Measurements from ENCODE around the gene MGAT4A. TPM values are rescaled to one million over a fixed set of nuclear protein-coding genes. Genes with fewer than 3 reads are reported as not detected.
A peak's percentile ranks its signal among the peaks of the same experiment; 100 is the strongest.

MGAT4A gene
- total and polyA plus RNA-seq, 12 donors, result 4.6 to 33.0 (median 18.6) TPM

DNA sequence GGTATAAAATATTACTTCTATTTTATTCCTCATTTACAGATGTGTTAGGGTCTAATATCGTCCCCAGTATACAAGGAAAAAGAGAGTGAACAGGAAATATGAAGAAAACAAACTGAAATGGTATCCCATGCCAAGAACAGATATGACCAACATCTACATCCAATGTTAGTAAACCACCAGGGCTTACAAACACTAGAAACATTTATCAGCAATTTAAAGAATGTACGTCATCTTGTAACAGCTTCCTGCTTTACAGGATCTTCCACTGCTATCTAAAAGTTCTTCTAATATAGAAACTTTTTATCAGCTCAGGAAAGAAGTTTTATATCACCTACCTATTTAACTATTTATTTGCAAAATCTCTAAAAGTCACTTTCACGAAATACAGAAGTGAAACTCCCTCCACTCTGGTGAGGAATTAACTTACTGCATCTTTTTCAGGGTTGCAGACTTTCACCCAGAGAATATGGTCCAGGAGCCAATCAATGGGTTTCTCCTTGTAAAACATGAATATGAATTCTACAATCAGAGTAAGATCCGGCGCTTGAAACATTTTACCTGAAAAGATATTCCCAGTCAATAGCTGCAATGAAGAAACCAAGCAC, 87.3 kb downstream of the MGAT4A start:
- TF ChIP-seq, protein P1, sequence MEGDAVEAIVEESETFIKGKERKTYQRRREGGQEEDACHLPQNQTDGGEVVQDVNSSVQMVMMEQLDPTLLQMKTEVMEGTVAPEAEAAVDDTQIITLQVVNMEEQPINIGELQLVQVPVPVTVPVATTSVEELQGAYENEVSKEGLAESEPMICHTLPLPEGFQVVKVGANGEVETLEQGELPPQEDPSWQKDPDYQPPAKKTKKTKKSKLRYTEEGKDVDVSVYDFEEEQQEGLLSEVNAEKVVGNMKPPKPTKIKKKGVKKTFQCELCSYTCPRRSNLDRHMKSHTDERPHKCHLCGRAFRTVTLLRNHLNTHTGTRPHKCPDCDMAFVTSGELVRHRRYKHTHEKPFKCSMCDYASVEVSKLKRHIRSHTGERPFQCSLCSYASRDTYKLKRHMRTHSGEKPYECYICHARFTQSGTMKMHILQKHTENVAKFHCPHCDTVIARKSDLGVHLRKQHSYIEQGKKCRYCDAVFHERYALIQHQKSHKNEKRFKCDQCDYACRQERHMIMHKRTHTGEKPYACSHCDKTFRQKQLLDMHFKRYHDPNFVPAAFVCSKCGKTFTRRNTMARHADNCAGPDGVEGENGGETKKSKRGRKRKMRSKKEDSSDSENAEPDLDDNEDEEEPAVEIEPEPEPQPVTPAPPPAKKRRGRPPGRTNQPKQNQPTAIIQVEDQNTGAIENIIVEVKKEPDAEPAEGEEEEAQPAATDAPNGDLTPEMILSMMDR (IDR thresholded peaks at IDR 0.05), result no peak
- WGBS, 2 donors, result 83 to 87% methylated on average over 5 of the region's 5 CpGs
- Histone ChIP-seq H3K4me1 (no peaks in the 10 kb centered on the region), H3K9me3 (no peaks in the 10 kb centered on the region), H3K4me3 (no peak overlapping the region), H3K27ac (no peak overlapping the region), H3K27me3 (no peaks in the 10 kb centered on the region), H3K36me3 (peaks cover 0 to 90% (median 19%) of the 10 kb centered on the region in 9 donors)
- no peak for ATAC-seq
- no peak for DNase-seq
- intact Hi-C loops (cut with DNase I), result loop anchor here in 5 of 10 donors (10.0 kb wide), 2 partner anchors 421 to 841 kb away; no protein-coding TSS in a partner anchor

DNA sequence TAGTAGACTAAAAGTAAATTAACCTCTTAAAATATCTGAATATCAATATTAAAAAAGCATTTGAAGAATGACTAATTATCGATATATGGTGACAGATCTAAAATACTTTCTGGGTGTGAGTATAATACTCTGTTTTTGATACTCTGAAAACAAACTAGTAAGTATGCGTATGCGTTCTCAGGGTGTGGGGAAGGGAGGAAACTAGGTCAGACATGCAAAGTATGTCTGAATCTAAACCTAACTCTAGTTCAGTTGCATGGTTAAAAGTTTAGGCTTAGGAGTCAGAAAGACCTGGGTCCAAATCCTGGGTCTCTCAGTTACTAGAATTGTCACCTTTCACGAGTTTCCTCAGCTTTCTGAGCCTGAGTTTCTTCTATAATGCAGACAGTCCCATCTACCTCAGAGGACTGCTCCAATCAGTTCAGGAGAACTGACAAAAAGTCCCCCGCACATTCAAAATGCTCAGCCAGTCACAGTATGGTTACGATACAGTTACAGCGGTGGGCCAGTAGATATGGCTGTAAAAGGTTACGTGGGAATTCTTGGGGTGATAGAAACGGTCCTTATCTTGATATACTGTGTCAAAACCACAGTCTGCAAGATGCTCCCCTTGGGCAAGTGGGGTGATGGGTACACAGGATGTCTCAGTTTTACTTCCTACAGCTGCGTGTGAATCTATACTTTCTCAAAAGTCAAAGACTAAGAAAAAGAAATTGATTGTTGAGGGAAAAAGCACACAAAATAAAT, 93.4 kb downstream of the MGAT4A start:
- WGBS, 2 donors, result 81 to 87% methylated on average over 10 of the region's 10 CpGs
- Histone ChIP-seq H3K27ac (no peak overlapping the region), H3K27me3 (no peaks in the 10 kb centered on the region), H3K36me3 (peaks cover 0 to 100% (median 19%) of the 10 kb centered on the region in 9 donors), H3K4me1 (no peaks in the 10 kb centered on the region), H3K4me3 (no peak overlapping the region), H3K9me3 (no peaks in the 10 kb centered on the region)
- intact Hi-C loops (cut with DNase I), result no loop called here
- ATAC-seq (no peak), DNase-seq (no peak)
- TF ChIP-seq, protein P1 (IDR thresholded peaks at IDR 0.05), result no peak

DNA sequence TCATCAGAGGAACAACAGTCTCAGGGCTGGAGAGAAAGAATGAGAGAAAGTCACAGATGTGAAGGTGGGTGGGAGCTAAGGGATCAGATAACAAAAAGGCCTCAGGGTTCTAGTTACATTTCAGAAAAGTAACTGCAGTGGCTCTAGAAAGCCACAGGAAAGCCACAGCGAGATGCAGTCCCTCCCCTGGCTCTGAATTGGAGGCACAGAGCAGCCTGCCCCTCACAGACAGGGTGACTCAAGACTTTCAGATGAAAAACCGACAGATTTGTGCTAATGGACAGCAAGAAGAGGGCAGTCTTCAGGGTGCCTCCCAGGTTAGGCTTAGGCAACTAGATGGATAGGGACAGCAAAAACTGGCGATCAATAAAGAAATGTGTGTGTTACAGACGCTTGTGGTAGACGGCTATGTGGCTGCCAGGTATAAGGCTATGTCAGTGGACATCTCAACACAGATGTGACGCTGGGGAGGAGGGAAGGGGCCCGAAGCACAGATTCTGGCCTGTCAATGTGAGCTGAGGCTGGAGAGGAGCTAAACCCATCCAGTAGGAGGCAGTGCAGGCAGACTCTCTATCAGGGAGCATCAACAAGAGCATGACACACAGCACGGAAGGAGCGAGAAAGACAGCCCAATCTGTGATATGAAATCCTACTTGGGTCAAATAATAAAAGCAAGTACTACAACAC, 96.4 kb downstream of the MGAT4A start:
- no peak for DNase-seq
- Histone ChIP-seq H3K9me3 (no peaks in the 10 kb centered on the region), H3K4me1 (no peaks in the 10 kb centered on the region), H3K36me3 (peaks cover 0 to 100% (median 23%) of the 10 kb centered on the region in 9 donors), H3K4me3 (no peak overlapping the region), H3K27ac (no peak overlapping the region), H3K27me3 (no peaks in the 10 kb centered on the region)
- WGBS, 2 donors, result 71 to 78% methylated on average over 9 of the region's 9 CpGs
- TF ChIP-seq, protein P1 (IDR thresholded peaks at IDR 0.05), result peak in 1 of 9 donors; percentile 17
- intact Hi-C loops (cut with DNase I), result no loop called here
- ATAC-seq, result no peak

DNA sequence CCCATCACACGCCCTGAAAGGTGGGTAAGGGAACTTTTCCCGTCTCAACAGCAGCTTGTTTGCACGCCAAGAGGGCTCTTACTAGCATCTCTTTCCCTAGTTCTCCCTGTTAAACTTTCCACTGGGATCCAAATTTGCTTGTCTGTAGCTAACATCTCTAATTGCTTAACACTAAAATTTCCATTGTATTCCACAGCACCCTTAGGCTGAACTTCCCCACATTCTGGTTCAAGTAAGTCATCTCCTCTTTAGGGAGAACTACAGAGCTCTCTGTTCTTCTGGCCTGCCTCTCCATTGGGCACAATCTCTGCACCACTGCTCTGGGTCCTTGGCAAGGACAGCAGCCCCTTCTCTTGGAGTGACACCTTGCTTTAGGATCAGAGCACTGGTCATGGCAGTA, 98.6 kb downstream of the MGAT4A start:
- no peaks in the 10 kb centered on the region for H3K9me3 ChIP-seq
- peaks cover 0 to 93% (median 18%) of the 10 kb centered on the region in 9 donors for H3K36me3 ChIP-seq
- no peak overlapping the region for H3K4me3 ChIP-seq
- DNase-seq (no peak), ATAC-seq (no peak)
- intact Hi-C loops (cut with DNase I), result no loop called here
- H3K27me3 ChIP-seq, result no peaks in the 10 kb centered on the region
- TF ChIP-seq, protein P1 (IDR thresholded peaks at IDR 0.05), result no peak
- 86 to 96% methylated on average over 3 of the region's 3 CpGs for WGBS, 2 donors
- no peak overlapping the region for H3K27ac ChIP-seq
- no peaks in the 10 kb centered on the region for H3K4me1 ChIP-seq

Measured in heart right ventricle (tissue), 16 donors.